ENCODE data around the gene UBL7. TPM values are rescaled to one million over a fixed set of nuclear protein-coding genes. Genes with fewer than 3 reads are reported as not detected.

The UBL7 gene
- total RNA-seq, 2 experiments from 2014 or later: 29.5 to 44.1 TPM

DNA sequence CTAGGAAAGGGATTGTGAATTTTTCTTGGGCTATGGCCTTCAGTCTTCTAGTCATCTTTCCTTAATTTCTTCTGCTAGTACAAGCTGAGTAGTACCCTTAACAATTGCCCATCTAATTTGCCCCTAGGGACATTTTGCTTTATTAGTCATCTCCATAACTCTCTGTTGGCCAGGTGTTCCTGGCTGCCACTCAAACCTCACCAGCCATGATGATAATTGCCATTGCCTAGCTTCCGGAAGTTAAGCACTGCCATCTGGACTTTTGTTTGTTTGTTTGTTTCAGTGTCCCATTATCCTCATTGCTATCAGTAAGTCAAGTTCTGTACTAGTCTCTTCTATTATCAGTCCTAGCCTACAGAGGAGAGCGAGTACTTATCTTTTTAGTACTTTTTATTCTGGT is 36.6 kb upstream of the UBL7 start:
- H3K36me3 ChIP-seq (ENCODE audit: insufficient read depth, low read length): no peaks in the 10 kb centered on the region
- TF ChIP-seq CTCF (conservative IDR thresholded peaks at IDR 0.05; ENCODE audit: low read length) (no peak), EZH2phosphoT487 (IDR thresholded peaks at IDR 0.05; ENCODE audit: borderline replicate concordance, low read depth, low read length) (no peak)
- intact Hi-C loops (cut with micrococcal nuclease; ENCODE audit: unreplicated experiment): no loop called here
- H3K4me2 ChIP-seq (ENCODE audit: low read length): no peak overlapping the region
- H3K27ac ChIP-seq (ENCODE audit: low read depth, low read length, poor library complexity, severe bottlenecking): no peak overlapping the region
- no peaks in the 10 kb centered on the region for H3K79me2 ChIP-seq (ENCODE audit: insufficient read depth, low read depth, low read length)
- ChIA-PET CTCF (ENCODE audit: unreplicated experiment) (no interaction called here), POLR2A (no interaction called here)
- H4K20me1 ChIP-seq (ENCODE audit: insufficient read depth, low read length): no peaks in the 10 kb centered on the region
- BruUV-seq (replicated peaks): no TSS peak
- no peaks in the 10 kb centered on the region for H3K9me2 ChIP-seq (ENCODE audit: insufficient read depth, low read length)
- no peak for DNase-seq (ENCODE audit: low spot score)
- H2AFZ ChIP-seq (ENCODE audit: low read length): no peak overlapping the region
- no peaks in the 10 kb centered on the region for H3K4me1 ChIP-seq (ENCODE audit: insufficient read depth, low read length, poor library complexity, severe bottlenecking)
- H3K4me3 ChIP-seq (ENCODE audit: low read depth, low read length, poor library complexity, severe bottlenecking): no peak overlapping the region
- no peaks in the 10 kb centered on the region for H3K9me3 ChIP-seq (ENCODE audit: low read length)

DNA sequence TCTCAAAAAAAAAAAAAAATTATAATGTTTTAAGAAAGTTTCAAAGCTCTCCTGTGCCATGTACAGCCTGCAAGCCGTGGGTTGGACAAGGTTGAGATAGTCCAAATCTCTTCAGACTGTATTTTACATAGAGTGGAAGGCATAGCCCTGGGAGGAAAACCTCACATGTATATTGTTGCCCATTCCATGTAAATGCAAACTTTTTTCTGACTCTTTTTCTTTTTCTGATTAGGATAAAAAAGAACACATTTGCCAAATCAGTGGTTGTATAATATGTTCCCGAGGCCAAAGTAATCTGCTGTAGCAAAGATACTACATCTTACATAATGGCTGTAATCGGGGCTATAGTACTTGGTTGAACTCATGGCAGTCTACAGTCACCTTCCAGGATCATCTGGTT is 35.7 kb upstream of the UBL7 start:
- ChIA-PET CTCF (ENCODE audit: unreplicated experiment) (interaction anchor here (0.6 kb wide), 1 partner anchor 405 kb away, joined by 3 read pairs; no protein-coding TSS in a partner anchor), POLR2A (no interaction called here)
- Histone ChIP-seq H3K4me3 (ENCODE audit: low read depth, low read length, poor library complexity, severe bottlenecking) (no peak overlapping the region), H3K9me2 (ENCODE audit: insufficient read depth, low read length) (no peaks in the 10 kb centered on the region), H4K20me1 (ENCODE audit: insufficient read depth, low read length) (no peaks in the 10 kb centered on the region), H2AFZ (ENCODE audit: low read length) (no peak overlapping the region), H3K36me3 (ENCODE audit: insufficient read depth, low read length) (no peaks in the 10 kb centered on the region), H3K4me2 (ENCODE audit: low read length) (no peak overlapping the region), H3K9me3 (ENCODE audit: low read length) (no peaks in the 10 kb centered on the region), H3K79me2 (ENCODE audit: insufficient read depth, low read depth, low read length) (no peaks in the 10 kb centered on the region), H3K27ac (ENCODE audit: low read depth, low read length, poor library complexity, severe bottlenecking) (no peak overlapping the region), H3K4me1 (ENCODE audit: insufficient read depth, low read length, poor library complexity, severe bottlenecking) (no peaks in the 10 kb centered on the region)
- intact Hi-C loops (cut with micrococcal nuclease; ENCODE audit: unreplicated experiment): no loop called here
- TF ChIP-seq CTCF (conservative IDR thresholded peaks at IDR 0.05; ENCODE audit: low read length) (no peak), EZH2phosphoT487 (IDR thresholded peaks at IDR 0.05; ENCODE audit: borderline replicate concordance, low read depth, low read length) (no peak)
- DNase-seq (ENCODE audit: low spot score): no peak
- BruUV-seq (replicated peaks): no TSS peak

- Histone ChIP-seq H3K4me3 (ENCODE audit: low read depth, low read length, poor library complexity, severe bottlenecking) (peak overlapping the region; percentile 50), H3K4me2 (ENCODE audit: low read length) (peak overlapping the region; percentile 56), H3K36me3 (ENCODE audit: insufficient read depth, low read length) (no peaks in the 10 kb centered on the region), H3K9me2 (ENCODE audit: insufficient read depth, low read length) (no peaks in the 10 kb centered on the region), H3K27ac (ENCODE audit: low read depth, low read length, poor library complexity, severe bottlenecking) (peak overlapping the region; percentile 35), H3K79me2 (ENCODE audit: insufficient read depth, low read depth, low read length) (no peaks in the 10 kb centered on the region), H4K20me1 (ENCODE audit: insufficient read depth, low read length) (no peaks in the 10 kb centered on the region), H3K4me1 (ENCODE audit: insufficient read depth, low read length, poor library complexity, severe bottlenecking) (peaks cover 6% of the 10 kb centered on the region), H2AFZ (ENCODE audit: low read length) (peak overlapping the region; percentile 88), H3K9me3 (ENCODE audit: low read length) (no peaks in the 10 kb centered on the region)
- intact Hi-C loops (cut with micrococcal nuclease; ENCODE audit: unreplicated experiment): loop anchor here (1.0 kb wide), 2 partner anchors 52 to 108 kb away; no protein-coding TSS in a partner anchor
- ChIA-PET CTCF (ENCODE audit: unreplicated experiment) (no interaction called here), POLR2A (no interaction called here)
- no peak for DNase-seq (ENCODE audit: low spot score)
- TF ChIP-seq EZH2phosphoT487 (IDR thresholded peaks at IDR 0.05; ENCODE audit: borderline replicate concordance, low read depth, low read length) (no peak), CTCF (conservative IDR thresholded peaks at IDR 0.05; ENCODE audit: low read length) (no peak)
- BruUV-seq (replicated peaks): no TSS peak
Observed at GRCh38 chr15:74490339-74490689, 29.4 kb upstream of the UBL7 start.
